ENCODE data around the gene SLMAP.
A peak's percentile ranks its signal among the peaks of the same experiment; 100 is the strongest.

SLMAP gene

DNA sequence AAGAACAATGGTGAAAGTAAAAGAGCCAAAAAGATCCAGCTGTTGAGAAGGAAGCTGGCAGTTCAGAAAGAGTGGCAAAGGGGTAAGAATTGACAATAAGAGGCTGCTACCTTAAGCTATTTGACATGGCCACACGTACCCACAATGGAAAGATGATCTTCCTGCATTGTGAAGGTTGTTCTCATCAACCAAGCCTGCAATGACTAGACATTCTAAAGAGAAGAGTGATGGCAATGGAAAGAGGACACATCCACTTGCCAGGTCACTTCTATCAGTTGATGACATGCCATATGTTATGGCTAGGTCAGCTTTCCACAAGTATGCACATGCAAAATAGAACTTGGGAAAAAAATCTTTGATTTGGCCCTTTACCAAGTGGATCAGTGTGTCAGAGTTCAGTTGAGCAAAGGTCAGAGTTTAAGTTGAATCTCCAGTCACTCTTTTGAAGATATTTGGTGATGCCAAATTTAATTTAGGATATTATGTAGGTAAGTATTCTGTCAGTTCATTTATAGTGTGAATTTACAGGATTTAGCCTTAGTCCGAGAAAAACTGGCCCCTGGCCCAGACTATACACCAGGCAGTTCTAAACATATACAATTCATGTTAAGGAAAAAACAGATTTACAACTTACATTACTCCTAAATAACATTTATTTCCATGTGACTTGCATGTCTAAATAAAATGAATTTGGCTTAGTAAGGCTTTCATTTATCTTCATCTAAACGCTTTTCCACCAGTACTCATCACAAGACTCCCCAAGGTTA lies 147.2 kb downstream of the SLMAP start:
- DNase-seq (no peak), ATAC-seq (ENCODE audit: insufficient read depth, low read depth) (no peak)
- no peak overlapping the region for H3K27ac ChIP-seq (ENCODE audit: low read length)
- H4K20me1 ChIP-seq (ENCODE audit: insufficient read depth, low read length) = no peaks in the 10 kb centered on the region
- no peaks in the 10 kb centered on the region for H3K27me3 ChIP-seq (ENCODE audit: insufficient read depth, low read length, poor library complexity)
- no peaks in the 10 kb centered on the region for H3K4me1 ChIP-seq (ENCODE audit: insufficient read depth, low read length)
- no peak overlapping the region for H3K4me3 ChIP-seq (ENCODE audit: low read depth in 1 of 2, low read length in 2 of 2)
- H3K79me2 ChIP-seq (ENCODE audit: insufficient read depth, low read length) = no peaks in the 10 kb centered on the region
- peaks cover 29% of the 10 kb centered on the region for H3K36me3 ChIP-seq (ENCODE audit: insufficient read depth, low read length)
- TF ChIP-seq EZH2 (IDR thresholded peaks at IDR 0.05; ENCODE audit: borderline replicate concordance, low read depth, low read length, severe bottlenecking) = no peak
- TF ChIP-seq, protein P1, sequence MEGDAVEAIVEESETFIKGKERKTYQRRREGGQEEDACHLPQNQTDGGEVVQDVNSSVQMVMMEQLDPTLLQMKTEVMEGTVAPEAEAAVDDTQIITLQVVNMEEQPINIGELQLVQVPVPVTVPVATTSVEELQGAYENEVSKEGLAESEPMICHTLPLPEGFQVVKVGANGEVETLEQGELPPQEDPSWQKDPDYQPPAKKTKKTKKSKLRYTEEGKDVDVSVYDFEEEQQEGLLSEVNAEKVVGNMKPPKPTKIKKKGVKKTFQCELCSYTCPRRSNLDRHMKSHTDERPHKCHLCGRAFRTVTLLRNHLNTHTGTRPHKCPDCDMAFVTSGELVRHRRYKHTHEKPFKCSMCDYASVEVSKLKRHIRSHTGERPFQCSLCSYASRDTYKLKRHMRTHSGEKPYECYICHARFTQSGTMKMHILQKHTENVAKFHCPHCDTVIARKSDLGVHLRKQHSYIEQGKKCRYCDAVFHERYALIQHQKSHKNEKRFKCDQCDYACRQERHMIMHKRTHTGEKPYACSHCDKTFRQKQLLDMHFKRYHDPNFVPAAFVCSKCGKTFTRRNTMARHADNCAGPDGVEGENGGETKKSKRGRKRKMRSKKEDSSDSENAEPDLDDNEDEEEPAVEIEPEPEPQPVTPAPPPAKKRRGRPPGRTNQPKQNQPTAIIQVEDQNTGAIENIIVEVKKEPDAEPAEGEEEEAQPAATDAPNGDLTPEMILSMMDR (IDR thresholded peaks at IDR 0.05; ENCODE audit: borderline replicate concordance, extremely low read depth, low read length, poor library complexity, severe bottlenecking) = no peak
- no peak overlapping the region for H3K9ac ChIP-seq (ENCODE audit: low read depth, low read length)
- H2AFZ ChIP-seq (ENCODE audit: low read depth, low read length) = no peak overlapping the region
- H3K4me2 ChIP-seq (ENCODE audit: insufficient read depth, low read length) = no peak overlapping the region
- H3K9me3 ChIP-seq (ENCODE audit: insufficient read depth, low read length, severe bottlenecking) = no peaks in the 10 kb centered on the region

DNA sequence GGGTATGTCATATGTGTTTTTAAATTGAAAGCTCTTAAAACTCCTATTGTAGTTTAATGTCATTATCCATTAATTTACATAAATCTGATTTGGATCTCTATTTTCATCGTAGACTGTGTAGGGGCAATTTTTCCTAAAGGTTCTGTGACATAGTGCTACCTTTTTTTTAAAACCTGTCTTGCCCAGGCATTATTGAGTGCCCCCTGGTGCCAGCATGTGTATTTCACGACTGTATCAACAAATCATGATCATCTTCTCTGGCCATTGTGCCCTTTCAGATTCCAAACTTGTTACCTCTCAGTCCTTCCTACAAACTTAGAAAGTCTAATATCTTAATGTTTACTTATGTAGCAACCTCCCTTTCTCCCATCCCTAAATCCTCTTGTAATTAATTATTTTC lies 154.9 kb downstream of the SLMAP start:
- H2AFZ ChIP-seq (ENCODE audit: low read depth, low read length) = no peak overlapping the region
- no peak overlapping the region for H3K4me3 ChIP-seq (ENCODE audit: low read depth in 1 of 2, low read length in 2 of 2)
- H3K79me2 ChIP-seq (ENCODE audit: insufficient read depth, low read length) = no peaks in the 10 kb centered on the region
- H3K4me1 ChIP-seq (ENCODE audit: insufficient read depth, low read length) = no peaks in the 10 kb centered on the region
- H4K20me1 ChIP-seq (ENCODE audit: insufficient read depth, low read length) = no peaks in the 10 kb centered on the region
- no peaks in the 10 kb centered on the region for H3K9me3 ChIP-seq (ENCODE audit: insufficient read depth, low read length, severe bottlenecking)
- peaks cover 57% of the 10 kb centered on the region for H3K36me3 ChIP-seq (ENCODE audit: insufficient read depth, low read length)
- DNase-seq = peak; percentile 35
- no peak for TF ChIP-seq EZH2 (IDR thresholded peaks at IDR 0.05; ENCODE audit: borderline replicate concordance, low read depth, low read length, severe bottlenecking)
- TF ChIP-seq, protein P1 (IDR thresholded peaks at IDR 0.05; ENCODE audit: borderline replicate concordance, extremely low read depth, low read length, poor library complexity, severe bottlenecking) = peak; percentile 57
- no peak for ATAC-seq (ENCODE audit: insufficient read depth, low read depth)
- H3K27ac ChIP-seq (ENCODE audit: low read length) = no peak overlapping the region
- H3K9ac ChIP-seq (ENCODE audit: low read depth, low read length) = no peak overlapping the region
- no peaks in the 10 kb centered on the region for H3K27me3 ChIP-seq (ENCODE audit: insufficient read depth, low read length, poor library complexity)
- no peak overlapping the region for H3K4me2 ChIP-seq (ENCODE audit: insufficient read depth, low read length)

DNA sequence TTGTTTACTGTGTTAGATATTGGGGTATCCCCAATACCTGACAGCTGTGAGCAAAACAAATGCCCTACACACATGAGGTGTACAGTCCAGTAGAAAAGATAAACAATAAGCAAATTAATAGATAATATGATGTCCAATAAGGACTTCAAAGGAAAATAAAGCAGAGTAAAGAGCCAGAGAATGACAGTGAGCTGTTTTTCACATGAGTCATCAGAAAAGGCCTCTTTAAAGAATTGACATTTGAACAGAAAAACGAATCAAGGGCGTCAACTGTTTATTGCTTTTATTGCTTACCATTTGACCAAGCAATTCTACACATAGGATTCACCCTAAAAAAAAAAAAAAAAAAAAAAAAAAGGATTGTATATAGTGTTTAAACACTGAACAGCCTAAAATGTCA lies 155.5 kb downstream of the SLMAP start:
- peaks cover 63% of the 10 kb centered on the region for H3K36me3 ChIP-seq (ENCODE audit: insufficient read depth, low read length)
- ATAC-seq (ENCODE audit: insufficient read depth, low read depth) = no peak
- TF ChIP-seq EZH2 (IDR thresholded peaks at IDR 0.05; ENCODE audit: borderline replicate concordance, low read depth, low read length, severe bottlenecking) = no peak
- TF ChIP-seq, protein P1 (IDR thresholded peaks at IDR 0.05; ENCODE audit: borderline replicate concordance, extremely low read depth, low read length, poor library complexity, severe bottlenecking) = no peak

More for the DNA sequence above, 155.5 kb downstream of the SLMAP start:
- Histone ChIP-seq H3K27ac (ENCODE audit: low read length) (no peak overlapping the region), H3K79me2 (ENCODE audit: insufficient read depth, low read length) (no peaks in the 10 kb centered on the region), H3K4me1 (ENCODE audit: insufficient read depth, low read length) (no peaks in the 10 kb centered on the region), H3K4me3 (ENCODE audit: low read depth in 1 of 2, low read length in 2 of 2) (no peak overlapping the region), H3K9me3 (ENCODE audit: insufficient read depth, low read length, severe bottlenecking) (no peaks in the 10 kb centered on the region), H2AFZ (ENCODE audit: low read depth, low read length) (no peak overlapping the region), H3K4me2 (ENCODE audit: insufficient read depth, low read length) (no peak overlapping the region), H3K27me3 (ENCODE audit: insufficient read depth, low read length, poor library complexity) (no peaks in the 10 kb centered on the region), H4K20me1 (ENCODE audit: insufficient read depth, low read length) (no peaks in the 10 kb centered on the region), H3K9ac (ENCODE audit: low read depth, low read length) (no peak overlapping the region)
- no peak for DNase-seq
